HCT116 (cell line): ENCODE data around the gene MAP3K10. TPM values are rescaled to one million over a fixed set of nuclear protein-coding genes. Genes with fewer than 3 reads are reported as not detected.

Experiments used
- ATAC-seq: fragments of 200-7000 bp; cut with Tn5 transposase; 2 replicates; pipeline ENCODE4 v1.9.1; 2020; ENCODE audit warnings: mild to moderate bottlenecking, moderate library complexity
- BruUV-seq: library from RNA; stranded (reverse); fragments of 400-500 nt; replicated peaks from 2 replicates; lab custom pipeline; 2021; lab: Mats Ljungman, UMichigan
- CTCF ChIA-PET: fragments of 300-600 bp; sonication (Branson Sonifier 250); formaldehyde crosslinking; loops from one replicate; lab custom pipeline; 2021; ENCODE audit warnings: antibody characterized with exemption; lab: Charles Lee
- POLR2A ChIA-PET: fragments of 300-600, 350-600 bp; sonication (Branson Sonifier 250); formaldehyde crosslinking; loops from one replicate; lab custom pipeline; 2021; ENCODE audit warnings: antibody characterized with exemption; lab: Charles Lee
- RAD21 ChIA-PET, 2 experiments: fragments of 300-600 bp; sonication (Branson Sonifier 250); formaldehyde crosslinking; loops; one replicate each; lab custom pipeline; 2023; ENCODE audit warnings: low total read pairs in 2 of 2; ENCODE audit not compliant: uncharacterized antibody in 2 of 2, unreplicated experiment in 2 of 2, low non-redundant PET in 1 of 2; lab: Charles Lee
- DNase-seq: peaks from one replicate; pipeline ENCODE4 v3.0.0-alpha.2; 2010; ENCODE audit warnings: low read depth, low spot score
- H2AFZ ChIP-seq: fragments of 200-600 bp; shearing (Covaris generic), sonication (generic); 2 replicates; pipeline ENCODE4 v1.6.1; 2017; ENCODE audit warnings: low read depth, mixed run types, mixed read lengths, antibody characterized with exemption, low read length; ENCODE audit not compliant: poor library complexity, severe bottlenecking
- H3K27ac ChIP-seq: 2 replicates; pipeline ENCODE4 v1.5.1; 2012; ENCODE audit warnings: low read depth, low read length
- H3K27me3 ChIP-seq: fragments of 200-600 bp; sonication (generic); 2 replicates; pipeline ENCODE4 v1.6.1; 2016; ENCODE audit warnings: mixed run types, low read length, mixed read lengths; ENCODE audit not compliant: insufficient read depth
- H3K36me3 ChIP-seq, 2 experiments: fragments of 200-500 bp in 1 of 2; fragments of 200-600 bp in 1 of 2; sonication (Bioruptor generic) in 1 of 2; sonication (generic) in 1 of 2; 2 replicates each; pipeline versions ENCODE4 v1.5.1 to v1.6.1; 2014 to 2016; ENCODE audit warnings: low read length in 2 of 2, inconsistent platforms in 1 of 2, mixed read lengths in 1 of 2, mixed run types in 1 of 2; ENCODE audit not compliant: insufficient read depth in 2 of 2, control insufficient read depth in 1 of 2
- H3K4me1 ChIP-seq, 2 experiments: fragments of 200-600 bp in 1 of 2; sonication (generic) in 1 of 2; 2 replicates each; pipeline versions ENCODE4 v1.5.1 to v1.6.1; 2012 to 2017; ENCODE audit warnings: low read length in 2 of 2, inconsistent platforms in 1 of 2, mild to moderate bottlenecking in 1 of 2, mixed read lengths in 1 of 2, mixed run types in 1 of 2, moderate library complexity in 1 of 2; ENCODE audit not compliant: insufficient read depth in 2 of 2, control insufficient read depth in 1 of 2
- H3K4me2 ChIP-seq: fragments of 200-600 bp; sonication (generic); 2 replicates; pipeline ENCODE4 v1.6.1; 2017; ENCODE audit warnings: mixed run types, low read length, mixed read lengths
- H3K4me3 ChIP-seq, 2 experiments: fragments of 200-600 bp in 1 of 2; sonication (generic) in 1 of 2; replicated peaks in 1 of 2; 2 replicates each; pipeline ENCODE4 v1.5.1; 2011 to 2016; ENCODE audit warnings: low read length in 2 of 2, control low read depth in 1 of 2, low read depth in 1 of 2, mild to moderate bottlenecking in 1 of 2, mixed read lengths in 1 of 2, mixed run types in 1 of 2
- H3K79me2 ChIP-seq: fragments of 200-600 bp; sonication (generic); 2 replicates; pipeline ENCODE4 v1.6.1; 2017; ENCODE audit warnings: mild to moderate bottlenecking, mixed run types, low read length, moderate library complexity, mixed read lengths; ENCODE audit not compliant: insufficient read depth
- H3K9ac ChIP-seq: fragments of 200-600 bp; sonication (generic); 2 replicates; pipeline ENCODE4 v1.6.1; 2016; ENCODE audit warnings: low read length, mixed read lengths
- H3K9me2 ChIP-seq: fragments of 200-600 bp; sonication (generic), shearing (Covaris generic); 2 replicates; pipeline ENCODE4 v1.6.1; 2017; ENCODE audit warnings: mixed run types, mild to moderate bottlenecking, moderate library complexity; ENCODE audit not compliant: insufficient read depth
- H3K9me3 ChIP-seq, 2 experiments: fragments of 200-500 bp in 1 of 2; fragments of 200-600 bp in 1 of 2; sonication (Bioruptor generic) in 1 of 2; sonication (generic) in 1 of 2; 2 replicates each; pipeline ENCODE4 v1.6.1; 2014 to 2017; ENCODE audit warnings: low read length in 2 of 2, mixed read lengths in 2 of 2, inconsistent platforms in 1 of 2, low read depth in 1 of 2, mild to moderate bottlenecking in 1 of 2, mixed run types in 1 of 2, moderate library complexity in 1 of 2; ENCODE audit not compliant: control insufficient read depth in 1 of 2, insufficient read depth in 1 of 2
- H4K20me1 ChIP-seq: fragments of 200-600 bp; sonication (generic), shearing (Covaris generic); 2 replicates; pipeline ENCODE4 v1.6.1; 2017; ENCODE audit warnings: mixed run types, mild to moderate bottlenecking, moderate library complexity; ENCODE audit not compliant: insufficient read depth
- CBX3 ChIP-seq: IDR thresholded peaks from 2 replicates; pipeline ENCODE4 v1.6.1; 2012; ENCODE audit warnings: low read depth
- CEBPB ChIP-seq: IDR thresholded peaks from 2 replicates; pipeline ENCODE4 v1.6.1; 2012; ENCODE audit warnings: low read depth
- CTCF ChIP-seq, 3 experiments: fragments of 200-600 bp in 1 of 3; sonication (generic) in 1 of 3; IDR thresholded peaks in 2 of 3; conservative IDR thresholded peaks in 1 of 3; 2 replicates each; pipeline ENCODE4 v1.5.1; 2012 to 2017; ENCODE audit warnings: low read depth in 2 of 3, low read length in 2 of 3, antibody characterized with exemption in 1 of 3, borderline replicate concordance in 1 of 3, control low read depth in 1 of 3, mild to moderate bottlenecking in 1 of 3, mixed read lengths in 1 of 3, mixed run types in 1 of 3, moderate library complexity in 1 of 3; ENCODE audit not compliant: insufficient read depth in 1 of 3
- EGR1 ChIP-seq: IDR thresholded peaks from 2 replicates; pipeline ENCODE4 v1.6.1; 2012; ENCODE audit warnings: low read depth
- ELF1 ChIP-seq: IDR thresholded peaks from 2 replicates; pipeline ENCODE4 v1.6.1; 2012; ENCODE audit warnings: low read depth, borderline replicate concordance
- EZH2 ChIP-seq: fragments of 200-600 bp; sonication (generic); IDR thresholded peaks from 2 replicates; pipeline ENCODE4 v1.6.1; 2017; ENCODE audit warnings: antibody characterized with exemption, mixed run types
- EZH2phosphoT487 ChIP-seq: fragments of 200-600 bp; IDR thresholded peaks from 2 replicates; pipeline ENCODE4 v1.6.1; 2018; ENCODE audit warnings: antibody characterized with exemption, borderline replicate concordance
- FOSL1 ChIP-seq: IDR thresholded peaks from 2 replicates; pipeline ENCODE4 v1.6.1; 2012; ENCODE audit warnings: low read depth
- MAX ChIP-seq: IDR thresholded peaks from 2 replicates; pipeline ENCODE4 v1.6.1; 2012
- POLR2AphosphoS5 ChIP-seq: IDR thresholded peaks from 2 replicates; pipeline ENCODE4 v1.6.1; 2011; ENCODE audit warnings: mild to moderate bottlenecking, low read depth, low read length, moderate library complexity
- RAD21 ChIP-seq: IDR thresholded peaks from 2 replicates; pipeline ENCODE4 v1.6.1; 2012; ENCODE audit warnings: low read depth, mild to moderate bottlenecking
- SIN3A ChIP-seq: IDR thresholded peaks from 2 replicates; pipeline ENCODE4 v1.6.1; 2012; ENCODE audit warnings: low read depth
- SRF ChIP-seq: IDR thresholded peaks from 2 replicates; pipeline ENCODE4 v1.6.1; 2012; ENCODE audit warnings: low read depth
- TCF7L2 ChIP-seq: IDR thresholded peaks from 2 replicates; pipeline ENCODE4 v1.7.0; 2011; ENCODE audit warnings: borderline replicate concordance, inconsistent platforms; ENCODE audit not compliant: insufficient read depth, insufficient read length; ENCODE audit errors: extremely low read depth
- YY1 ChIP-seq: IDR thresholded peaks from 2 replicates; pipeline ENCODE4 v1.6.1; 2011; ENCODE audit warnings: low read length, low read depth, moderate library complexity, mild to moderate bottlenecking; ENCODE audit not compliant: insufficient replicate concordance; ENCODE audit errors: extremely low read depth
- ZFX ChIP-seq: fragments of 450-650 bp; IDR thresholded peaks from 2 replicates; pipeline ENCODE4 v1.6.1; 2017
- ZNF274 ChIP-seq: fragments of 200-500 bp; sonication (Bioruptor generic); IDR thresholded peaks from 2 replicates; pipeline ENCODE4 v1.6.1; 2014; ENCODE audit warnings: mild to moderate bottlenecking, low read depth, low read length, inconsistent platforms
- intact Hi-C: fragments of 100-400 bp; cut with micrococcal nuclease; formaldehyde crosslinking; loops from 2 replicates; pipeline ENCODE4 v1.10.0; 2022
- total RNA-seq: library from RNA; stranded (reverse); gene quantifications from one replicate; pipeline ENCODE4 v1.2.1, GENCODE V29; 2021; ENCODE audit not compliant: unreplicated experiment
- TF ChIP-seq, protein P1 (sequence below): IDR thresholded peaks from 2 replicates; pipeline ENCODE4 v1.6.1; 2012; ENCODE audit warnings: low read depth

The MAP3K10 gene
- total RNA-seq, 1 experiment from 2014 or later = 17.3 TPM

GRCh38 chr19:40264314-40265054, 73.3 kb downstream of the MAP3K10 start:
- Histone ChIP-seq H3K9ac (no peak overlapping the region), H2AFZ (no peak overlapping the region), H3K36me3 (peaks cover 0 to 15% of the 10 kb centered on the region in 2 experiments; a peak in 2 of 4 replicates), H3K27ac (no peak overlapping the region), H3K4me3 (no peak overlapping the region), H3K79me2 (peaks cover 40% of the 10 kb centered on the region), H3K9me3 (no peaks in the 10 kb centered on the region), H3K4me2 (no peak overlapping the region), H3K9me2 (no peaks in the 10 kb centered on the region), H4K20me1 (no peaks in the 10 kb centered on the region), H3K4me1 (peaks cover 0 to 7% of the 10 kb centered on the region in 2 experiments; a peak in 1 of 4 replicates), H3K27me3 (no peaks in the 10 kb centered on the region)
- no peak for ATAC-seq
- ChIA-PET CTCF (interaction anchor here (1.2 kb wide), 1 partner anchor 28 kb away, joined by 3 read pairs; no protein-coding TSS in a partner anchor), POLR2A (no interaction called here), RAD21 (no interaction called here)
- DNase-seq = no peak
- TF ChIP-seq EZH2 (no peak), YY1 (no peak), ZFX (no peak), ZNF274 (no peak), EGR1 (no peak), TCF7L2 (no peak), FOSL1 (no peak), MAX (no peak), ELF1 (no peak), CTCF (IDR thresholded peaks at IDR 0.05 in 2 of 3, conservative IDR thresholded peaks at IDR 0.05 in 1 of 3; ENCODE audit: borderline replicate concordance in 1 of 3, insufficient read depth in 1 of 3, low read depth in 2 of 3, low read length in 2 of 3) (no peak), SIN3A (no peak), SRF (no peak), POLR2AphosphoS5 (no peak), CBX3 (no peak), CEBPB (no peak), EZH2phosphoT487 (no peak), RAD21 (no peak)
- TF ChIP-seq, protein P1, sequence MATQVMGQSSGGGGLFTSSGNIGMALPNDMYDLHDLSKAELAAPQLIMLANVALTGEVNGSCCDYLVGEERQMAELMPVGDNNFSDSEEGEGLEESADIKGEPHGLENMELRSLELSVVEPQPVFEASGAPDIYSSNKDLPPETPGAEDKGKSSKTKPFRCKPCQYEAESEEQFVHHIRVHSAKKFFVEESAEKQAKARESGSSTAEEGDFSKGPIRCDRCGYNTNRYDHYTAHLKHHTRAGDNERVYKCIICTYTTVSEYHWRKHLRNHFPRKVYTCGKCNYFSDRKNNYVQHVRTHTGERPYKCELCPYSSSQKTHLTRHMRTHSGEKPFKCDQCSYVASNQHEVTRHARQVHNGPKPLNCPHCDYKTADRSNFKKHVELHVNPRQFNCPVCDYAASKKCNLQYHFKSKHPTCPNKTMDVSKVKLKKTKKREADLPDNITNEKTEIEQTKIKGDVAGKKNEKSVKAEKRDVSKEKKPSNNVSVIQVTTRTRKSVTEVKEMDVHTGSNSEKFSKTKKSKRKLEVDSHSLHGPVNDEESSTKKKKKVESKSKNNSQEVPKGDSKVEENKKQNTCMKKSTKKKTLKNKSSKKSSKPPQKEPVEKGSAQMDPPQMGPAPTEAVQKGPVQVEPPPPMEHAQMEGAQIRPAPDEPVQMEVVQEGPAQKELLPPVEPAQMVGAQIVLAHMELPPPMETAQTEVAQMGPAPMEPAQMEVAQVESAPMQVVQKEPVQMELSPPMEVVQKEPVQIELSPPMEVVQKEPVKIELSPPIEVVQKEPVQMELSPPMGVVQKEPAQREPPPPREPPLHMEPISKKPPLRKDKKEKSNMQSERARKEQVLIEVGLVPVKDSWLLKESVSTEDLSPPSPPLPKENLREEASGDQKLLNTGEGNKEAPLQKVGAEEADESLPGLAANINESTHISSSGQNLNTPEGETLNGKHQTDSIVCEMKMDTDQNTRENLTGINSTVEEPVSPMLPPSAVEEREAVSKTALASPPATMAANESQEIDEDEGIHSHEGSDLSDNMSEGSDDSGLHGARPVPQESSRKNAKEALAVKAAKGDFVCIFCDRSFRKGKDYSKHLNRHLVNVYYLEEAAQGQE = no peak
- intact Hi-C loops = no loop called here
- no TSS peak for BruUV-seq
